Dorsolateral prefrontal cortex (tissue), 118 donors: Measurements from ENCODE around the gene RAB3A. TPM values are rescaled to one million over a fixed set of nuclear protein-coding genes. Genes with fewer than 3 reads are reported as not detected.

Experiments used
- total RNA-seq, 120 experiments: library from RNA; stranded (reverse); gene quantifications; one replicate each; pipeline versions ENCODE4 v1.2.3 to v1.2.4, GENCODE V29; 2022

Gene RAB3A
- total RNA-seq, 120 experiments from 2014 or later, result 110 to 560 (median 402) TPM

Other genes with a start within 250 kb of the RAB3A start
- gene KCNN1, start 236.9 kb downstream of the RAB3A start, total RNA-seq, result 100 to 1,000 TPM in 5 of 120 experiments, 10 to 100 TPM in 115; 21.3 to 177 (median 74.4) TPM
- gene ARRDC2, start 195.9 kb downstream of the RAB3A start, total RNA-seq, result 100 to 1,000 TPM in 10 of 120 experiments, 10 to 100 TPM in 110; 17.5 to 207 (median 47.3) TPM
- gene IL12RB1, start 117.1 kb downstream of the RAB3A start, total RNA-seq, result 1 to 10 TPM in 102 of 120 experiments, under 1 TPM in 18; 0.32 to 5.4 (median 1.5) TPM
- gene MAST3, start 106.3 kb downstream of the RAB3A start, total RNA-seq, result 100 to 1,000 TPM; 138 to 282 (median 205) TPM
- 10 to 100 TPM; 32.9 to 92.3 (median 63.4) TPM for gene PIK3R2, start 50.9 kb downstream of the RAB3A start, total RNA-seq
- 10 to 100 TPM in 35 of 120 experiments, 1 to 10 TPM in 68, under 1 TPM in 9, not detected in 8; 0.30 to 75.4 (median 7.3) TPM for gene IFI30, start 30.2 kb downstream of the RAB3A start, total RNA-seq
- gene MPV17L2, start 10.8 kb downstream of the RAB3A start, total RNA-seq, result 10 to 100 TPM in 12 of 120 experiments, 1 to 10 TPM in 108; 3.8 to 12.2 (median 7.5) TPM
- gene PDE4C, start 22.4 kb upstream of the RAB3A start, total RNA-seq, result 10 to 100 TPM in 12 of 120 experiments, 1 to 10 TPM in 107, under 1 TPM in 1; 0.81 to 14.6 (median 4.8) TPM
- gene IQCN, start 70.4 kb upstream of the RAB3A start, total RNA-seq, result 10 to 100 TPM in 1 of 120 experiments, 1 to 10 TPM in 119; 1.8 to 14.5 (median 4.1) TPM
- gene JUND, start 77.6 kb upstream of the RAB3A start, total RNA-seq, result 100 to 1,000 TPM; 163 to 440 (median 240) TPM
- 100 to 1,000 TPM in 6 of 120 experiments, 10 to 100 TPM in 114; 46.4 to 115 (median 74.8) TPM for gene LSM4, start 119.0 kb upstream of the RAB3A start, total RNA-seq
- gene PGPEP1, start 136.6 kb upstream of the RAB3A start, total RNA-seq, result 10 to 100 TPM; 20.4 to 93.6 (median 37.7) TPM
- 1 to 10 TPM in 56 of 120 experiments, under 1 TPM in 35, not detected in 29; 0.43 to 7.1 (median 1.2) TPM for gene GDF15, start 182.1 kb upstream of the RAB3A start, total RNA-seq
- 10 to 100 TPM in 1 of 120 experiments, 1 to 10 TPM in 99, under 1 TPM in 19, not detected in 1; 0.44 to 11.8 (median 1.8) TPM for gene LRRC25, start 193.6 kb upstream of the RAB3A start, total RNA-seq
- 100 to 1,000 TPM in 39 of 120 experiments, 10 to 100 TPM in 81; 42.5 to 168 (median 93.8) TPM for gene SSBP4, start 215.4 kb upstream of the RAB3A start, total RNA-seq
- 100 to 1,000 TPM in 1 of 120 experiments, 10 to 100 TPM in 118, 1 to 10 TPM in 1; 7.4 to 118 (median 26.3) TPM for gene ISYNA1, start 234.1 kb upstream of the RAB3A start, total RNA-seq